HepG2 (cell line): ENCODE data around the gene COBL.

Experiments
- EP300 ChIP-seq, 3 experiments: sonication (generic) in 1 of 3; formaldehyde crosslinking in 1 of 3; IDR thresholded peaks; 2 replicates each; pipeline versions ENCODE4 v1.5.1 to v1.6.1; 2011 to 2020; ENCODE audit warnings: low read depth in 2 of 3, low read length in 2 of 3, borderline replicate concordance in 1 of 3, improper control_type of control experiment in 1 of 3, mild to moderate bottlenecking in 1 of 3, missing genetic modification reagents in 1 of 3, moderate library complexity in 1 of 3
- LCORL ChIP-seq, 2 experiments: fragments of 450-650 bp in 1 of 2; sonication (generic) in 1 of 2; formaldehyde crosslinking in 1 of 2; IDR thresholded peaks; 2 replicates each; pipeline versions ENCODE4 v1.5.0 to v1.6.1; 2017 to 2020; ENCODE audit warnings: antibody characterized with exemption in 1 of 2, missing genetic modification reagents in 1 of 2
- POLR2A ChIP-seq, 2 experiments: IDR thresholded peaks; 2 replicates each; pipeline ENCODE4 v1.6.1; 2011; ENCODE audit warnings: low read depth in 2 of 2, low read length in 2 of 2, mild to moderate bottlenecking in 1 of 2, moderate library complexity in 1 of 2; ENCODE audit not compliant: insufficient read depth in 1 of 2
- RFX5 ChIP-seq: IDR thresholded peaks from 2 replicates; pipeline ENCODE4 v1.6.1; 2011; ENCODE audit warnings: low read depth, low read length, improper control_type of control experiment
- SMC3 ChIP-seq: IDR thresholded peaks from 2 replicates; pipeline ENCODE4 v1.6.1; 2011; ENCODE audit warnings: low read length, improper control_type of control experiment
- SRF ChIP-seq: IDR thresholded peaks from 2 replicates; pipeline ENCODE4 v1.6.1; 2011; ENCODE audit warnings: mild to moderate bottlenecking, low read depth, low read length, moderate library complexity
- ZFX ChIP-seq: sonication (generic); formaldehyde crosslinking; IDR thresholded peaks from 2 replicates; pipeline ENCODE4 v1.4.0; 2020; ENCODE audit warnings: mild to moderate bottlenecking, low read depth, missing genetic modification reagents, moderate library complexity
- ZKSCAN8 ChIP-seq: IDR thresholded peaks from 2 replicates; pipeline ENCODE4 v1.6.1; 2016; ENCODE audit warnings: borderline replicate concordance, missing genetic modification reagents, missing compliant biosample characterization
- ZNF510 ChIP-seq: sonication (generic); formaldehyde crosslinking; IDR thresholded peaks from 2 replicates; pipeline ENCODE4 v1.4.0; 2020; ENCODE audit warnings: low read depth, mild to moderate bottlenecking, missing genetic modification reagents
- ZNF550 ChIP-seq: sonication (generic); formaldehyde crosslinking; IDR thresholded peaks from 2 replicates; pipeline ENCODE4 v1.4.0; 2020; ENCODE audit warnings: mild to moderate bottlenecking, missing genetic modification reagents, borderline replicate concordance
- TF ChIP-seq, protein P1 (sequence below): sonication (generic); formaldehyde crosslinking; IDR thresholded peaks from 2 replicates; pipeline ENCODE4 v1.5.0; 2020; ENCODE audit warnings: mild to moderate bottlenecking, missing genetic modification reagents, moderate library complexity
- TF ChIP-seq, protein P2 (sequence below): sonication (generic); formaldehyde crosslinking; IDR thresholded peaks from 2 replicates; pipeline ENCODE4 v1.4.0; 2020; ENCODE audit warnings: mild to moderate bottlenecking, missing genetic modification reagents
- TF ChIP-seq, protein P3 (sequence below): sonication (generic); formaldehyde crosslinking; IDR thresholded peaks from 2 replicates; pipeline ENCODE4 v1.4.0; 2020; ENCODE audit warnings: missing genetic modification reagents, borderline replicate concordance
- TF ChIP-seq, protein P4 (sequence below): sonication (generic); formaldehyde crosslinking; IDR thresholded peaks from 2 replicates; pipeline ENCODE4 v1.8.1; 2022; ENCODE audit warnings: mild to moderate bottlenecking, missing genetic modification reagents

DNA sequence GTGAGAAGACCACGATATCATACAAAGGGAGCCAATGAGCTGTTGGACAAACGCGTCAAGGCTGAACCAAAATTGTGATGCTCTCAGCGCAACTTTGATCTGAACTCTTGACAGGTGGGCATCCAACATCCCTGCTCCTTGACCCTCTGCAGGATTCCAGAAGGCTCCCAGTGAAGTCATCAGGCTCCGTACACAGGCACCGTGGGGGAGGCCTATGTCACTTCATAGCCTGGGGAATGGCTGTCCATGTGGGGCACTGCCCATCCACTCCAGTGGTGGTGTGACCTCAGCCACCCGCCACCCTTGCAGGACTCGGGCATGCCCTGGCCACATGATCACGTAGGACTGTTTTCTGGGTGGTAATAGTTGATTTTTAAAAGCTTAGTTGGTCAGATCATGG, 300.1 kb downstream of the COBL start:
- TF ChIP-seq POLR2A (IDR thresholded peaks at IDR 0.05; ENCODE audit: insufficient read depth in 1 of 2, low read depth in 2 of 2, low read length in 2 of 2) (no peak), ZNF510 (no peak), SRF (no peak), ZFX (CRISPR knock-in tag) (no peak), LCORL (IDR thresholded peaks at IDR 0.05) (no peak), LCORL (CRISPR knock-in tag; IDR thresholded peaks at IDR 0.05) (no peak), SMC3 (no peak), RFX5 (no peak), EP300 (IDR thresholded peaks at IDR 0.05; ENCODE audit: low read depth in 2 of 2, low read length in 2 of 2) (no peak), EP300 (CRISPR knock-in tag; IDR thresholded peaks at IDR 0.05; ENCODE audit: borderline replicate concordance) (no peak), ZKSCAN8 (CRISPR knock-in tag) (no peak), ZNF550 (CRISPR knock-in tag) (no peak)
- TF ChIP-seq, protein P1, sequence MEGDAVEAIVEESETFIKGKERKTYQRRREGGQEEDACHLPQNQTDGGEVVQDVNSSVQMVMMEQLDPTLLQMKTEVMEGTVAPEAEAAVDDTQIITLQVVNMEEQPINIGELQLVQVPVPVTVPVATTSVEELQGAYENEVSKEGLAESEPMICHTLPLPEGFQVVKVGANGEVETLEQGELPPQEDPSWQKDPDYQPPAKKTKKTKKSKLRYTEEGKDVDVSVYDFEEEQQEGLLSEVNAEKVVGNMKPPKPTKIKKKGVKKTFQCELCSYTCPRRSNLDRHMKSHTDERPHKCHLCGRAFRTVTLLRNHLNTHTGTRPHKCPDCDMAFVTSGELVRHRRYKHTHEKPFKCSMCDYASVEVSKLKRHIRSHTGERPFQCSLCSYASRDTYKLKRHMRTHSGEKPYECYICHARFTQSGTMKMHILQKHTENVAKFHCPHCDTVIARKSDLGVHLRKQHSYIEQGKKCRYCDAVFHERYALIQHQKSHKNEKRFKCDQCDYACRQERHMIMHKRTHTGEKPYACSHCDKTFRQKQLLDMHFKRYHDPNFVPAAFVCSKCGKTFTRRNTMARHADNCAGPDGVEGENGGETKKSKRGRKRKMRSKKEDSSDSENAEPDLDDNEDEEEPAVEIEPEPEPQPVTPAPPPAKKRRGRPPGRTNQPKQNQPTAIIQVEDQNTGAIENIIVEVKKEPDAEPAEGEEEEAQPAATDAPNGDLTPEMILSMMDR (CRISPR knock-in tag), result no peak
- TF ChIP-seq, protein P2, sequence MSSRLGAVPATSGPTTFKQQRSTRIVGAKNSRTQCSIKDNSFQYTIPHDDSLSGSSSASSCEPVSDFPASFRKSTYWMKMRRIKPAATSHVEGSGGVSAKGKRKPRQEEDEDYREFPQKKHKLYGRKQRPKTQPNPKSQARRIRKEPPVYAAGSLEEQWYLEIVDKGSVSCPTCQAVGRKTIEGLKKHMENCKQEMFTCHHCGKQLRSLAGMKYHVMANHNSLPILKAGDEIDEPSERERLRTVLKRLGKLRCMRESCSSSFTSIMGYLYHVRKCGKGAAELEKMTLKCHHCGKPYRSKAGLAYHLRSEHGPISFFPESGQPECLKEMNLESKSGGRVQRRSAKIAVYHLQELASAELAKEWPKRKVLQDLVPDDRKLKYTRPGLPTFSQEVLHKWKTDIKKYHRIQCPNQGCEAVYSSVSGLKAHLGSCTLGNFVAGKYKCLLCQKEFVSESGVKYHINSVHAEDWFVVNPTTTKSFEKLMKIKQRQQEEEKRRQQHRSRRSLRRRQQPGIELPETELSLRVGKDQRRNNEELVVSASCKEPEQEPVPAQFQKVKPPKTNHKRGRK (CRISPR knock-in tag), result no peak
- TF ChIP-seq, protein P3, sequence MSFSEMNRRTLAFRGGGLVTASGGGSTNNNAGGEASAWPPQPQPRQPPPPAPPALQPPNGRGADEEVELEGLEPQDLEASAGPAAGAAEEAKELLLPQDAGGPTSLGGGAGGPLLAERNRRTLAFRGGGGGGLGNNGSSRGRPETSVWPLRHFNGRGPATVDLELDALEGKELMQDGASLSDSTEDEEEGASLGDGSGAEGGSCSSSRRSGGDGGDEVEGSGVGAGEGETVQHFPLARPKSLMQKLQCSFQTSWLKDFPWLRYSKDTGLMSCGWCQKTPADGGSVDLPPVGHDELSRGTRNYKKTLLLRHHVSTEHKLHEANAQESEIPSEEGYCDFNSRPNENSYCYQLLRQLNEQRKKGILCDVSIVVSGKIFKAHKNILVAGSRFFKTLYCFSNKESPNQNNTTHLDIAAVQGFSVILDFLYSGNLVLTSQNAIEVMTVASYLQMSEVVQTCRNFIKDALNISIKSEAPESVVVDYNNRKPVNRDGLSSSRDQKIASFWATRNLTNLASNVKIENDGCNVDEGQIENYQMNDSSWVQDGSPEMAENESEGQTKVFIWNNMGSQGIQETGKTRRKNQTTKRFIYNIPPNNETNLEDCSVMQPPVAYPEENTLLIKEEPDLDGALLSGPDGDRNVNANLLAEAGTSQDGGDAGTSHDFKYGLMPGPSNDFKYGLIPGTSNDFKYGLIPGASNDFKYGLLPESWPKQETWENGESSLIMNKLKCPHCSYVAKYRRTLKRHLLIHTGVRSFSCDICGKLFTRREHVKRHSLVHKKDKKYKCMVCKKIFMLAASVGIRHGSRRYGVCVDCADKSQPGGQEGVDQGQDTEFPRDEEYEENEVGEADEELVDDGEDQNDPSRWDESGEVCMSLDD, result no peak
- TF ChIP-seq, protein P4, sequence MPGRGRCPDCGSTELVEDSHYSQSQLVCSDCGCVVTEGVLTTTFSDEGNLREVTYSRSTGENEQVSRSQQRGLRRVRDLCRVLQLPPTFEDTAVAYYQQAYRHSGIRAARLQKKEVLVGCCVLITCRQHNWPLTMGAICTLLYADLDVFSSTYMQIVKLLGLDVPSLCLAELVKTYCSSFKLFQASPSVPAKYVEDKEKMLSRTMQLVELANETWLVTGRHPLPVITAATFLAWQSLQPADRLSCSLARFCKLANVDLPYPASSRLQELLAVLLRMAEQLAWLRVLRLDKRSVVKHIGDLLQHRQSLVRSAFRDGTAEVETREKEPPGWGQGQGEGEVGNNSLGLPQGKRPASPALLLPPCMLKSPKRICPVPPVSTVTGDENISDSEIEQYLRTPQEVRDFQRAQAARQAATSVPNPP, result no peak
